Measurements from ENCODE around the gene SH2B2.
"Not testable (repeated sequence)": the region's sequence is repeated elsewhere in the genome, so short reads cannot be mapped to it uniquely, and the experiment has no call there.

SH2B2 gene

GRCh38 chr7:102306916-102307677 is 20.4 kb downstream of the SH2B2 start:
- peak; percentile 46 for DNase-seq

DNA sequence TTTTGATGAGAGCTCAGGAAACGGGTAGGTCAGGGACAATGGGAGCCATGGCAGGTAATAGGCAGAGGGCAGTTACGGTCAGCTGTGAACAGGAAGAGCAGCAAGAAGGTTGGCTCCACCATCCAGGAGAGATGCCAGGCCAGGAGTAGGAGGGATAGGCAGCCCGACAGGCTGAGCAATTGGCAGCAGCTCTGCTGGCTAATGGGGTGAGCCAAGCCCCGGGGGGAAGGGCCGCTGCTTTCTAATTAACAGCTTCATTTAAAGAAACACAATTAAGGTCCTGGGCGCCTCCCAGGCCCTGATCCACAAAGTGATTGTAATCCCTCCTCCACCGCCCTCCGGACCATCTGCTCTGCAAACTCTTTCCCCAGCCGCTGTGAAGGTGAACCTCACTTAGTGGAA is 23.7 kb downstream of the SH2B2 start:
- DNase-seq: no peak

- no peak for DNase-seq
Measured at GRCh38 chr7:102312317-102312716, 25.6 kb downstream of the SH2B2 start.

DNA sequence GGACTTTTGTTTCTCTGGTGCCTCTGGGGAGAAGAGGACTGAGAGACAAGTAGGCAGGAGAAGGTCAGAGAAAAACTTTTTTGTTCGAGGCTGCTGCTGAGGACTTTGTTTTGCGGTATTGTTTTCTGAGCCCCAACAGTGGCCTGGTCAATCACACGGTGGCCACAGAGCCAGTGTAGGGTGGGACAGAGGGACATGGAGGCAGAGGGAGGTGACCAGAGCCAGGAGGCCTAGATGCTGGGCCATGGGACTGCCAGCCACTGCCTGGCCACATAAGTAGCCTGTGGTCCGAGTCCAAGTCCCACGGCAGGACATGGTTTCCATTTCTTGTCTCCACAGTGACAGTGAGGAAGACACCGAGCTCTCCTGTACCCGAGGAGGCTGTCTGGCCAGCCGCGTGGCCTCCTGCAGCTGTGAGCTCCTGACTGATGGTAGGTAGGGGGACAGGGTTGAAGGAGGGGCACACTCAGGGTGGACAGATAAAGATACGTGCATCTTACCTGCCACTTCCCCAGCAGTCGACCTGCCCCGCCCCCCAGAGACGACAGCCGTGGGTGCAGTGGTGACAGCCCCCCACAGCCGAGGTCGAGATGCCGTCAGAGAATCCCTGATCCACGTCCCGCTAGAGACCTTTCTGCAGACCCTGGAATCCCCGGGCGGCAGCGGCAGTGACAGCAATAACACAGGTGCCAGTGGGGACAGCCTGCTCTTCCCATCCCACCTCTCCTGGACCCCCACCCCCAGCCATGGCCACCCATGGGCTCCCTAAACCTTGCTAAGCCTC is 27.5 kb downstream of the SH2B2 start:
- DNase-seq: no peak

GRCh38 chr7:102317231-102318059 is 30.8 kb downstream of the SH2B2 start:
- DNase-seq: no peak

GRCh38 chr7:102318482-102318971 is 31.9 kb downstream of the SH2B2 start:
- no peak for DNase-seq

- DNase-seq: no peak
Measured at GRCh38 chr7:102319671-102320070, 33.0 kb downstream of the SH2B2 start.

DNA sequence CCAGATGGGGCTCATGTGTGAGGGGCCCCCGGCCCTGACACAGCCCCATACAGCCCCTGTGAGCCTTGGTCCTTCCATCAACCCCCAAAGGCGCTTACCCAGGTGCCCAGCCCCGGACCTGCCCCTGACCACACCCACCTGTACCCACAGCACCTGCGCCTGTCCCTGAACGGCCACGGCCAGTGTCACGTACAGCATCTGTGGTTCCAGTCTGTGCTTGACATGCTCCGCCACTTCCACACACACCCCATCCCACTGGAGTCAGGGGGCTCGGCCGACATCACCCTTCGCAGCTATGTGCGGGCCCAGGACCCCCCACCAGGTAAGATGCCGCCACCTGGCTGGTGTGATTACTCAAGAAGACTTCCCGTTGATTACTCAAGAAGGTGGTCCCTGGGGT is 33.5 kb downstream of the SH2B2 start:
- no peak for DNase-seq

GRCh38 chr7:102320601-102321350 is 34.1 kb downstream of the SH2B2 start:
- DNase-seq: no peak

GRCh38 chr7:102321351-102322201 is 34.9 kb downstream of the SH2B2 start:
- no peak for DNase-seq

GRCh38 chr7:102322202-102322715 is 35.6 kb downstream of the SH2B2 start:
- no peak for DNase-seq

GRCh38 chr7:102323914-102324195 is 37.2 kb downstream of the SH2B2 start:
- DNase-seq: no peak

- DNase-seq: not testable (repeated sequence)
Measured at GRCh38 chr7:102325106-102325505, 38.4 kb downstream of the SH2B2 start.

GRCh38 chr7:102326157-102326889 is 39.7 kb downstream of the SH2B2 start:
- DNase-seq: no peak

- DNase-seq: not testable (repeated sequence)
Measured at GRCh38 chr7:102327183-102327582, 40.5 kb downstream of the SH2B2 start.

GRCh38 chr7:102328863-102329262 is 42.2 kb downstream of the SH2B2 start:
- DNase-seq: not testable (repeated sequence)

DNA sequence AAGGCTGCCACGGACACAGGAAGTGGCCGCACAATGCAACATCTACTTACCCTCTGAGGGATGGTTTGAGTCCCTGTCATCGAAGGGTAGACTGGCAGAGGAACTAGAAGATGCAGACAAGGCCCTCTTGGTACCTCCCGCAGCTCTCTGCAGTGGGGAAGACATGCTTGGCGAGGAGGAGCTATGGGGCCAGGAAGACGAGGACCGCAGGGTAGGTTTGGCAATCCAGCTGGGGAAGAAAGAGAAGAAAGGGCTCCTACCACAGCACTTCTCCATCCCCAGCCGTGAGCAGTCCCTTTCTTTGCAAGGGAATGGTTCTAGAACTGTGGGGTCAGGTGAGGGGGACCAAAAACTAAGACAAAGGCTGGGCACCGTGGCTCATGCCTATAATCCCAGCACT is 42.7 kb downstream of the SH2B2 start:
- not testable (repeated sequence) for DNase-seq

DNA sequence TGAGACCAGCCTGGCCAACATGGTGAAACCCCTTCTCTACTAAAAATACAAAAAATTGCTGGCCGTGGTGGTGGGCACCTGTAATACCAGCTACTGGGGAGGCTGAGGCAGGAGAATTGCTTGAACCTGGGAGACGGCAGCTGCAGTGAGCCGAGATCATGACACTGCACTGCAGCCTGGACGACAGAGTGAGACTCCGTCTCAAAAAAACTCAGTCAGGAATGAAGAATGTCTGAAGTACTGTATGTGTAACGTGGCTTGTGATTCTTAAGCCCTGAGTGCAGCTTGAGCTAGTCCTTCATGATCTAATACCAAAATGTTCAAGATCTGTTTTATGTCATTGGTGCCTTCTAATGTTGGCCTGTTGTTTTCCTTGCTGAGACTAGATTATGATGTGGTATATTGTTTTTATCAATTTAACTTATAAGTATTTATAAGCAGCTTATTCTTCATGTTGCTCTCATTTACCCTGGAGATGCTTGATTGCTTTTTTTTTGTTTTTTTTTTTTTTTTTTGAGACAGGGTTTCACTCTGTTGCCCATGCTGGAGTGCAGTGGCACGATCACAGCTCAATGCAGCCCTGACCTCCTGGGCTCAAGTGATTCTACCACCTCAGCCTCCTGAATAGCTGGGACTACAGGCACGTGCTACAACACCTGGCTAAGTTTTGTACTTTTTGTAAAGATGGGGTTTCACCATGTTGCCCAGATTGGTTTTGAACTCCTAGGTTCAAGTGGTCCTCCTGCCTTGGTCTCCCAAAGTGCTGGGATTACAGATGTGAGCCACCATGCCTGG is 44.2 kb downstream of the SH2B2 start:
- not testable (repeated sequence) for DNase-seq

DNA sequence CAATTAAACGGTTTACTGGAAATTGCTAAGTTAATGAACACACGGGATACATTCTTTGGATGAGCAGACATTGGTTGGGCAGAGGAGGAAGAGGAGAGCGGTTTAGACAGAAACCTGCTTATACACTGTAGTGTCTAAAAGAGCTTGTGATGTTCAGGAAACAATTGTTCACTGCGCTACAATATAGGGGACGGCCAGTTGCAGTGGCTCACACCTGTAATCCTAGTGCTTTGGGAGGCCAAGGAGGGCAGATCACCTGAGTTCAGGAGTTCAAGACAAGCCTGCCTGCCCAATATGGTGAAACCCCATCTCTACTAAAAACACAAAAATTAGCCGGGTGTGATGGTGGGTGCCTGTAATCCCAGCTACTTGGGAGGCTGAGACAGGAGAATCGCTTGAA is 48.9 kb downstream of the SH2B2 start:
- DNase-seq: not testable (repeated sequence)

DNA sequence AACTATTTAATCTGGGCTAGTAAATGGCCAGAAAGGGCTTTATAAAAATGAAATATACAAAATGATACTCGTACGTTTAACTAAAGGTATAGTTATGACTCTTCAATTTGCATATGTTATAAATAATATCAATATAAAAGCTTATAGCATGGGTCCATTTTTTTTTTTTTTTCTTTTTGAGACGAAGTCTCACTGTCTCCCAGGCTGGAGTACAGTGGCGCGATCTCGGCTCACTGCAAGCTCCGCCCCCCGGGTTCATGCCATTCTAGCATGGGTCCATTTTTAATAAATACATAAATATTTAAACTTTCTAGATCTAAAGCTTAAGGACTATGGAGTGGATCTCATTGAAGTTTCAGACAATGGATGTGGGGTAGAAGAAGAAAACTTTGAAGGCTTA is 50.3 kb downstream of the SH2B2 start:
- DNase-seq: not testable (repeated sequence)

All from CD4-positive, alpha-beta T cell treated with Interleukin-4 for 4 hours (primary cell).